ENCODE data around the gene FRZB.
"Not testable (repeated sequence)": the region's sequence is repeated elsewhere in the genome, so short reads cannot be mapped to it uniquely, and the experiment has no call there.

The FRZB gene

GRCh38 chr2:182895798-182896197 lies 29.4 kb upstream of the FRZB start:
- Mint-ChIP-seq H3K4me1 (no peaks in the 10 kb centered on the region), H3K27ac (no peak overlapping the region), H3K9me3 (no peaks in the 10 kb centered on the region), H3K36me3 (no peaks in the 10 kb centered on the region), H3K4me3 (no peak overlapping the region), H3K27me3 (peaks cover 10% of the 10 kb centered on the region)
- no peak for ATAC-seq

GRCh38 chr2:182895169-182895568 lies 28.7 kb upstream of the FRZB start:
- H3K9me3 Mint-ChIP-seq: no peaks in the 10 kb centered on the region
- no peak overlapping the region for H3K27ac Mint-ChIP-seq
- no peaks in the 10 kb centered on the region for H3K36me3 Mint-ChIP-seq
- ATAC-seq: no peak
- H3K27me3 Mint-ChIP-seq: peaks cover 10% of the 10 kb centered on the region
- H3K4me1 Mint-ChIP-seq: no peaks in the 10 kb centered on the region
- H3K4me3 Mint-ChIP-seq: no peak overlapping the region

- no peaks in the 10 kb centered on the region for H3K9me3 Mint-ChIP-seq
- H3K27me3 Mint-ChIP-seq: peaks cover 10% of the 10 kb centered on the region
- H3K4me1 Mint-ChIP-seq: no peaks in the 10 kb centered on the region
- H3K36me3 Mint-ChIP-seq: no peaks in the 10 kb centered on the region
- peak; percentile 47 for ATAC-seq
- no peak overlapping the region for H3K4me3 Mint-ChIP-seq
- no peak overlapping the region for H3K27ac Mint-ChIP-seq
These were observed 27.7 kb upstream of the FRZB start for GRCh38 chr2:182894174-182894573.

- no peaks in the 10 kb centered on the region for H3K9me3 Mint-ChIP-seq
- no peaks in the 10 kb centered on the region for H3K36me3 Mint-ChIP-seq
- H3K4me1 Mint-ChIP-seq: no peaks in the 10 kb centered on the region
- no peak overlapping the region for H3K27ac Mint-ChIP-seq
- no peak overlapping the region for H3K4me3 Mint-ChIP-seq
- peaks cover 10% of the 10 kb centered on the region for H3K27me3 Mint-ChIP-seq
- ATAC-seq: no peak
These were observed 27.2 kb upstream of the FRZB start for GRCh38 chr2:182893666-182894065.

- H3K9me3 Mint-ChIP-seq: not testable (repeated sequence)
These were observed 26.6 kb upstream of the FRZB start for GRCh38 chr2:182893035-182893434.

GRCh38 chr2:182891611-182892010 lies 25.2 kb upstream of the FRZB start:
- Mint-ChIP-seq H3K36me3 (no peaks in the 10 kb centered on the region), H3K4me3 (no peak overlapping the region), H3K4me1 (no peaks in the 10 kb centered on the region), H3K27ac (no peak overlapping the region), H3K9me3 (no peaks in the 10 kb centered on the region), H3K27me3 (peaks cover 6% of the 10 kb centered on the region)
- no peak for ATAC-seq

More at GRCh38 chr2:182893035-182893434, 26.6 kb upstream of the FRZB start:
- H3K27me3 Mint-ChIP-seq: peaks cover 10% of the 10 kb centered on the region
- not testable (repeated sequence) for ATAC-seq, H3K27ac Mint-ChIP-seq, H3K4me3 Mint-ChIP-seq, H3K4me1 Mint-ChIP-seq, H3K36me3 Mint-ChIP-seq

GRCh38 chr2:182890773-182891378 lies 24.4 kb upstream of the FRZB start:
- Mint-ChIP-seq H3K27ac (no peak overlapping the region), H3K9me3 (no peaks in the 10 kb centered on the region), H3K4me3 (no peak overlapping the region), H3K27me3 (no peaks in the 10 kb centered on the region), H3K4me1 (no peaks in the 10 kb centered on the region), H3K36me3 (no peaks in the 10 kb centered on the region)
- no peak for ATAC-seq

GRCh38 chr2:182890305-182890704 lies 23.9 kb upstream of the FRZB start:
- Mint-ChIP-seq H3K4me1 (no peaks in the 10 kb centered on the region), H3K36me3 (no peaks in the 10 kb centered on the region), H3K27ac (no peak overlapping the region), H3K9me3 (no peaks in the 10 kb centered on the region), H3K27me3 (no peaks in the 10 kb centered on the region), H3K4me3 (no peak overlapping the region)
- ATAC-seq: no peak

- H3K27me3 Mint-ChIP-seq: no peaks in the 10 kb centered on the region
- H3K27ac Mint-ChIP-seq: no peak overlapping the region
- no peaks in the 10 kb centered on the region for H3K36me3 Mint-ChIP-seq
- H3K4me1 Mint-ChIP-seq: no peaks in the 10 kb centered on the region
- ATAC-seq: no peak
- H3K9me3 Mint-ChIP-seq: no peaks in the 10 kb centered on the region
- no peak overlapping the region for H3K4me3 Mint-ChIP-seq
These were observed 21.4 kb upstream of the FRZB start for GRCh38 chr2:182887753-182888415.

- H3K27me3 Mint-ChIP-seq: no peaks in the 10 kb centered on the region
- no peak overlapping the region for H3K27ac Mint-ChIP-seq
- H3K9me3 Mint-ChIP-seq: no peaks in the 10 kb centered on the region
- no peaks in the 10 kb centered on the region for H3K4me1 Mint-ChIP-seq
- H3K36me3 Mint-ChIP-seq: no peaks in the 10 kb centered on the region
- no peak for ATAC-seq
- no peak overlapping the region for H3K4me3 Mint-ChIP-seq
These were observed 20.7 kb upstream of the FRZB start for GRCh38 chr2:182887093-182887492.

- Mint-ChIP-seq H3K9me3 (no peaks in the 10 kb centered on the region), H3K4me3 (no peak overlapping the region), H3K27me3 (no peaks in the 10 kb centered on the region), H3K36me3 (no peaks in the 10 kb centered on the region), H3K27ac (no peak overlapping the region), H3K4me1 (no peaks in the 10 kb centered on the region)
- no peak for ATAC-seq
These were observed 19.3 kb upstream of the FRZB start for GRCh38 chr2:182885771-182886170.

- no peaks in the 10 kb centered on the region for H3K4me1 Mint-ChIP-seq
These were observed 17.0 kb upstream of the FRZB start for GRCh38 chr2:182883451-182883850.

GRCh38 chr2:182880100-182880499 lies 13.7 kb upstream of the FRZB start:
- not testable (repeated sequence) for ATAC-seq, H3K4me3 Mint-ChIP-seq, H3K36me3 Mint-ChIP-seq, H3K4me1 Mint-ChIP-seq, H3K27me3 Mint-ChIP-seq, H3K27ac Mint-ChIP-seq
- H3K9me3 Mint-ChIP-seq: peaks cover 13% of the 10 kb centered on the region

More at GRCh38 chr2:182883451-182883850, 17.0 kb upstream of the FRZB start:
- no peaks in the 10 kb centered on the region for H3K27me3 Mint-ChIP-seq
- H3K9me3 Mint-ChIP-seq: peaks cover 3% of the 10 kb centered on the region
- no peaks in the 10 kb centered on the region for H3K36me3 Mint-ChIP-seq
- no peak for ATAC-seq
- no peak overlapping the region for H3K4me3 Mint-ChIP-seq
- no peak overlapping the region for H3K27ac Mint-ChIP-seq

- H3K4me1 Mint-ChIP-seq, H3K27ac Mint-ChIP-seq, ATAC-seq, H3K36me3 Mint-ChIP-seq, H3K4me3 Mint-ChIP-seq, H3K27me3 Mint-ChIP-seq: not testable (repeated sequence)
- peaks cover 17% of the 10 kb centered on the region for H3K9me3 Mint-ChIP-seq
These were observed 10.2 kb upstream of the FRZB start for GRCh38 chr2:182876653-182877052.

GRCh38 chr2:182870227-182870626 lies 3.8 kb upstream of the FRZB start:
- H3K4me3 Mint-ChIP-seq: no peak overlapping the region
- no peak overlapping the region for H3K27ac Mint-ChIP-seq
- no peak for ATAC-seq
- peaks cover 34% of the 10 kb centered on the region for H3K27me3 Mint-ChIP-seq
- no peaks in the 10 kb centered on the region for H3K36me3 Mint-ChIP-seq
- peaks cover 5% of the 10 kb centered on the region for H3K9me3 Mint-ChIP-seq
- H3K4me1 Mint-ChIP-seq: peaks cover 23% of the 10 kb centered on the region

GRCh38 chr2:182868054-182868796 lies 1.8 kb upstream of the FRZB start:
- Mint-ChIP-seq H3K4me3 (no peak overlapping the region), H3K27ac (no peak overlapping the region), H3K36me3 (no peaks in the 10 kb centered on the region), H3K9me3 (no peaks in the 10 kb centered on the region), H3K27me3 (peaks cover 52% of the 10 kb centered on the region), H3K4me1 (peaks cover 23% of the 10 kb centered on the region)
- ATAC-seq: no peak
